ENCODE data around the gene SLC35G4. TPM values are rescaled to one million over a fixed set of nuclear protein-coding genes. Genes with fewer than 3 reads are reported as not detected.
"Not testable (repeated sequence)": the region's sequence is repeated elsewhere in the genome, so short reads cannot be mapped to it uniquely, and the experiment has no call there.

The SLC35G4 gene
- total RNA-seq, 1 experiment from 2014 or later = not detected

DNA sequence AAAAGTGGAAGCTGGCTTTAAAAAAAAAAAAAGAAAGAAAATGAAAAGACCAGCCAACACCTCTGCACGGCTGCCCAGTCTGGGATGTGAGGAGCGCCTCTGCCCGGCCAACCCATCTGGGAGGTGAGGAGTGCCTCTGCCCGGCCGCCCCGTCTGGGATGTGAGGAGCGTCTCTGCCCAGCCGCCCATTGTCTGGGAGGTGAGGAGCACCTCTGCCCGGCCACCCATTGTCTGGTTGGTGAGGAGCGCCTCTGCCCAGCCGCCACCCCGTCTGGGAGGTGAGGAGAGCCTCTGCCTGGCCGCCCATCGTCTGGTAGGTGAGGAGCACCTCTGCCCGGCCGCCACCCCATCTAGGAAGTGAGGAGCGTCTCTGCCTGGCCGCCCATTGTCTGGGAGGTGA, 3.7 kb downstream of the SLC35G4 start:
- H3K9ac ChIP-seq (ENCODE audit: extremely low read depth, insufficient read length, low read length); H3K18ac ChIP-seq (ENCODE audit: insufficient read length, low read depth, low read length); H3K27ac Mint-ChIP-seq; H4K91ac ChIP-seq (ENCODE audit: insufficient read length, low read depth, low read length); H3K79me2 ChIP-seq (ENCODE audit: insufficient read depth, low read length); H3K4me1 Mint-ChIP-seq; H4K5ac ChIP-seq (ENCODE audit: insufficient read length, low read depth, low read length); H3K27me3 ChIP-seq (ENCODE audit: insufficient read depth, low read length); H3K79me1 ChIP-seq (ENCODE audit: insufficient read depth, low read depth, low read length, poor library complexity, severe bottlenecking); H3K23me2 ChIP-seq (ENCODE audit: insufficient read length, low read depth, low read length, poor library complexity, severe bottlenecking); H3K36me3 Mint-ChIP-seq (ENCODE audit: insufficient read depth in 1 of 3, low read depth in 3 of 3); H3K4me3 Mint-ChIP-seq; H3K23ac ChIP-seq (ENCODE audit: insufficient read length, low read depth, low read length); H3K4ac ChIP-seq (ENCODE audit: low read depth, low read length); H3T11ph ChIP-seq (ENCODE audit: low read length); H2BK20ac ChIP-seq (ENCODE audit: low read depth, low read length, poor library complexity, severe bottlenecking); H3K27ac ChIP-seq (ENCODE audit: insufficient read length, low read depth, low read length); H2BK120ac ChIP-seq (ENCODE audit: low read depth, low read length, poor library complexity, severe bottlenecking); H2BK5ac ChIP-seq (ENCODE audit: insufficient read length, low read length); H3K14ac ChIP-seq (ENCODE audit: insufficient read depth, low read length); H3K9me3 ChIP-seq (ENCODE audit: control insufficient read depth, low read depth, low read length); H2BK12ac ChIP-seq (ENCODE audit: insufficient read length, low read depth, low read length); H2BK15ac ChIP-seq (ENCODE audit: low read depth, low read length); H4K20me1 ChIP-seq (ENCODE audit: control insufficient read depth, insufficient read depth, insufficient read length); H2AFZ ChIP-seq (ENCODE audit: low read length); H4K8ac ChIP-seq (replicated peaks; ENCODE audit: insufficient read length, low read depth, low read length); DNase-seq; H3K4me2 ChIP-seq (ENCODE audit: insufficient read depth, insufficient read length, low read length); H2AK5ac ChIP-seq (ENCODE audit: insufficient read length, low read length); H3K4me1 ChIP-seq (ENCODE audit: insufficient read depth, low read length); H3K56ac ChIP-seq (ENCODE audit: insufficient read length, low read depth, low read length); H3K27me3 Mint-ChIP-seq (ENCODE audit: low read depth): not testable (repeated sequence)
- WGBS (ENCODE audit: extremely low coverage, insufficient read length, low lambda C conversion rate) = no CpG with 5 or more reads among the region's 18 CpGs
- peaks cover 11 to 14% of the 10 kb centered on the region in 2 experiments for H3K9me3 Mint-ChIP-seq

GRCh38 chr18:11613611-11614010, 4.2 kb downstream of the SLC35G4 start:
- H2BK15ac ChIP-seq (ENCODE audit: low read depth, low read length); H2AK5ac ChIP-seq (ENCODE audit: insufficient read length, low read length); H3K56ac ChIP-seq (ENCODE audit: insufficient read length, low read depth, low read length); H3K4me1 ChIP-seq (ENCODE audit: insufficient read depth, low read length); H4K91ac ChIP-seq (ENCODE audit: insufficient read length, low read depth, low read length); H3K4me3 Mint-ChIP-seq; H3K4me2 ChIP-seq (ENCODE audit: insufficient read depth, insufficient read length, low read length); H2BK5ac ChIP-seq (ENCODE audit: insufficient read length, low read length); H3T11ph ChIP-seq (ENCODE audit: low read length); H3K14ac ChIP-seq (ENCODE audit: insufficient read depth, low read length); H3K79me2 ChIP-seq (ENCODE audit: insufficient read depth, low read length); H3K23ac ChIP-seq (ENCODE audit: insufficient read length, low read depth, low read length); H3K27ac Mint-ChIP-seq; H3K27me3 Mint-ChIP-seq (ENCODE audit: low read depth); H3K4me1 Mint-ChIP-seq; H4K8ac ChIP-seq (replicated peaks; ENCODE audit: insufficient read length, low read depth, low read length); H2AFZ ChIP-seq (ENCODE audit: low read length); H4K20me1 ChIP-seq (ENCODE audit: control insufficient read depth, insufficient read depth, insufficient read length); H4K5ac ChIP-seq (ENCODE audit: insufficient read length, low read depth, low read length); H3K9ac ChIP-seq (ENCODE audit: extremely low read depth, insufficient read length, low read length); H3K9me3 ChIP-seq (ENCODE audit: control insufficient read depth, low read depth, low read length); H3K27me3 ChIP-seq (ENCODE audit: insufficient read depth, low read length); H3K36me3 Mint-ChIP-seq (ENCODE audit: insufficient read depth in 1 of 3, low read depth in 3 of 3); H3K27ac ChIP-seq (ENCODE audit: insufficient read length, low read depth, low read length); H3K23me2 ChIP-seq (ENCODE audit: insufficient read length, low read depth, low read length, poor library complexity, severe bottlenecking); H3K4ac ChIP-seq (ENCODE audit: low read depth, low read length); DNase-seq; H2BK120ac ChIP-seq (ENCODE audit: low read depth, low read length, poor library complexity, severe bottlenecking); H2BK20ac ChIP-seq (ENCODE audit: low read depth, low read length, poor library complexity, severe bottlenecking); H3K79me1 ChIP-seq (ENCODE audit: insufficient read depth, low read depth, low read length, poor library complexity, severe bottlenecking); H2BK12ac ChIP-seq (ENCODE audit: insufficient read length, low read depth, low read length); H3K18ac ChIP-seq (ENCODE audit: insufficient read length, low read depth, low read length): not testable (repeated sequence)
- peaks cover 11 to 14% of the 10 kb centered on the region in 2 experiments for H3K9me3 Mint-ChIP-seq
- no CpG with 5 or more reads among the region's 23 CpGs for WGBS (ENCODE audit: extremely low coverage, insufficient read length, low lambda C conversion rate)
